Astrocyte (in vitro differentiated cells and primary cell): ENCODE measurements around the gene LY86. TPM values are rescaled to one million over a fixed set of nuclear protein-coding genes. Genes with fewer than 3 reads are reported as not detected.

Experiments
- DNase-seq: peaks from one replicate; pipeline ENCODE4 v3.0.0-alpha.2; 2010; ENCODE audit warnings: low read depth
- FAIRE-seq: peaks from 2 replicates; lab custom pipeline; 2011; peaks lifted over from hg19 to GRCh38; lab: Jason Lieb, UNC
- H2AFZ ChIP-seq: 2 replicates; pipeline ENCODE4 v1.6.0; 2012; ENCODE audit warnings: low read depth, low read length, inconsistent platforms
- H3K27ac ChIP-seq: 2 replicates; pipeline ENCODE4 v1.5.1; 2011; ENCODE audit warnings: low read depth, low read length, inconsistent platforms
- H3K27me3 ChIP-seq: 2 replicates; pipeline ENCODE4 v1.6.0; 2011; ENCODE audit warnings: low read length, inconsistent platforms; ENCODE audit not compliant: insufficient read depth
- H3K36me3 ChIP-seq: 2 replicates; pipeline ENCODE4 v1.5.1; 2011; ENCODE audit warnings: low read length, inconsistent platforms; ENCODE audit not compliant: insufficient read depth
- H3K4me1 ChIP-seq: 2 replicates; pipeline ENCODE4 v1.5.1; 2011; ENCODE audit warnings: low read length, inconsistent platforms; ENCODE audit not compliant: insufficient read depth
- H3K4me2 ChIP-seq: 2 replicates; pipeline ENCODE4 v1.6.0; 2012; ENCODE audit warnings: low read length, inconsistent platforms
- H3K4me3 ChIP-seq: 2 replicates; pipeline ENCODE4 v1.5.1; 2011; ENCODE audit warnings: low read depth, mild to moderate bottlenecking, low read length, inconsistent platforms; ENCODE audit not compliant: insufficient read depth
- H3K79me2 ChIP-seq: 2 replicates; pipeline ENCODE4 v1.6.0; 2012; ENCODE audit warnings: mild to moderate bottlenecking, low read length, inconsistent platforms; ENCODE audit not compliant: insufficient read depth
- H3K9ac ChIP-seq: 2 replicates; pipeline ENCODE4 v1.6.0; 2012; ENCODE audit warnings: mild to moderate bottlenecking, low read length, inconsistent platforms
- H3K9me3 ChIP-seq: 2 replicates; pipeline ENCODE4 v1.5.1; 2012; ENCODE audit warnings: low read depth, mild to moderate bottlenecking, low read length, inconsistent platforms; ENCODE audit not compliant: insufficient read depth
- H4K20me1 ChIP-seq: 2 replicates; pipeline ENCODE4 v1.6.0; 2012; ENCODE audit warnings: low read length, inconsistent platforms; ENCODE audit not compliant: insufficient read depth
- H3K27ac Mint-ChIP-seq: one replicate; pipeline ENCODE4 v1.8.0; 2021; ENCODE audit warnings: mild to moderate bottlenecking, mixed read lengths; ENCODE audit not compliant: unreplicated experiment
- H3K27me3 Mint-ChIP-seq: one replicate; pipeline ENCODE4 v1.8.0; 2021; ENCODE audit warnings: low read depth, mixed read lengths; ENCODE audit not compliant: unreplicated experiment
- H3K36me3 Mint-ChIP-seq: one replicate; pipeline ENCODE4 v1.8.0; 2021; ENCODE audit warnings: low read depth, mixed read lengths; ENCODE audit not compliant: unreplicated experiment
- H3K4me1 Mint-ChIP-seq: one replicate; pipeline ENCODE4 v1.8.0; 2021; ENCODE audit warnings: low read depth, mixed read lengths; ENCODE audit not compliant: unreplicated experiment
- H3K4me3 Mint-ChIP-seq: one replicate; pipeline ENCODE4 v1.8.0; 2021; ENCODE audit warnings: mild to moderate bottlenecking, moderate library complexity, mixed read lengths; ENCODE audit not compliant: unreplicated experiment
- H3K9me3 Mint-ChIP-seq: one replicate; pipeline ENCODE4 v1.8.0; 2021; ENCODE audit warnings: mild to moderate bottlenecking, mixed read lengths; ENCODE audit not compliant: unreplicated experiment
- EZH2 ChIP-seq: IDR thresholded peaks from 2 replicates; pipeline ENCODE4 v1.6.1; 2012; ENCODE audit warnings: mild to moderate bottlenecking, low read length, inconsistent platforms; ENCODE audit not compliant: insufficient read depth
- total RNA-seq: library from RNA; stranded (reverse); gene quantifications from 2 replicates; pipeline ENCODE4 v1.2.1, GENCODE V29; 2021
- TF ChIP-seq, protein P1 (sequence below): IDR thresholded peaks from 2 replicates; pipeline ENCODE4 v1.5.1; 2011; ENCODE audit warnings: low read depth, mild to moderate bottlenecking, inconsistent platforms, low read length, moderate library complexity; ENCODE audit not compliant: insufficient read depth

Gene LY86
- total RNA-seq, 1 donor from 2014 or later: not detected

DNA sequence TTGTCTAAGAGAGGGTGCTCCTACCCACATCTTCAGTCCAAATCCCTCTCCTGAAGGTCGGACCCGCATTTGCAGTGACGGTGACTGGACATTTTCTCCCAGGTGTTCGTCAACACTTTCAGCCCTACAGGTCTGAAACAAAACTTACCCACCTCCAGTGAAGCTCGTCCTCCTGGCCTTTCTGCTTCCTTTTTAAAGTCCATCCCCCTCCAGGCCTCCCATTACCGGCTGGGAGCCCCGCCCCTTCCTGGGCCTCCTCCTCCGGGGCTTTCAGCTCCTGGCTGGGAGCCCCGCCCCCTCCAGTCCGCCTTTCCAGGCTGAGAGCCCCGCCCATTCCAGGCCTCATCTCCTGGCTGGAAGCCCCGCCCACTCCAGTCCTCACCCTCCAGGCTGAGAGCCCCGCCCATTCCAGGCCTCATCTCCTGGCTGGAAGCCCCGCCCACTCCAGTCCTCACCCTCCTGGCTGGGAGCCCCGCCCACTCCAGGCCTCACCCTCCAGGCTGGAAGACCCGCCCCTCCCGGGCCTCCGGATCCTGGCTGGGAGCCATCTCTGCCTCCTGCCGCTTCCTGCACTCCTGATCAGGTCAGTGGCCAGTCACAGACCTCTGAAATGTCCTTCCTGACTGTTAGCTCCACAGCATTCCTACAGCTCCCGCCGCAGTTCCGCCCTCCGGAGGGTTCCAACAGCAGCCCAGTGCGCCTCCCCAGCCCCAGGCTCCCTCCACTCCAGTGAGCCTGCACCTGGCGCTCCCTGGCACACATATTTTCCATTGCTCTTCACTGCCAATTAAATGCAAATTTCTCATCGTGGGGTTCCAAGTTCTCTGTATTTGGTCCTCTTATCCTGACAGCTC, 98.5 kb downstream of the LY86 start:
- TF ChIP-seq, protein P1, sequence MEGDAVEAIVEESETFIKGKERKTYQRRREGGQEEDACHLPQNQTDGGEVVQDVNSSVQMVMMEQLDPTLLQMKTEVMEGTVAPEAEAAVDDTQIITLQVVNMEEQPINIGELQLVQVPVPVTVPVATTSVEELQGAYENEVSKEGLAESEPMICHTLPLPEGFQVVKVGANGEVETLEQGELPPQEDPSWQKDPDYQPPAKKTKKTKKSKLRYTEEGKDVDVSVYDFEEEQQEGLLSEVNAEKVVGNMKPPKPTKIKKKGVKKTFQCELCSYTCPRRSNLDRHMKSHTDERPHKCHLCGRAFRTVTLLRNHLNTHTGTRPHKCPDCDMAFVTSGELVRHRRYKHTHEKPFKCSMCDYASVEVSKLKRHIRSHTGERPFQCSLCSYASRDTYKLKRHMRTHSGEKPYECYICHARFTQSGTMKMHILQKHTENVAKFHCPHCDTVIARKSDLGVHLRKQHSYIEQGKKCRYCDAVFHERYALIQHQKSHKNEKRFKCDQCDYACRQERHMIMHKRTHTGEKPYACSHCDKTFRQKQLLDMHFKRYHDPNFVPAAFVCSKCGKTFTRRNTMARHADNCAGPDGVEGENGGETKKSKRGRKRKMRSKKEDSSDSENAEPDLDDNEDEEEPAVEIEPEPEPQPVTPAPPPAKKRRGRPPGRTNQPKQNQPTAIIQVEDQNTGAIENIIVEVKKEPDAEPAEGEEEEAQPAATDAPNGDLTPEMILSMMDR: no peak
- TF ChIP-seq EZH2: no peak
- Mint-ChIP-seq H3K27ac (peak overlapping the region; percentile 90), H3K4me3 (peak overlapping the region; percentile 86), H3K9me3 (peaks cover 2% of the 10 kb centered on the region), H3K36me3 (no peaks in the 10 kb centered on the region), H3K27me3 (peaks cover 4% of the 10 kb centered on the region), H3K4me1 (peaks cover 26% of the 10 kb centered on the region)
- DNase-seq: peak; percentile 52
- no peak for FAIRE-seq
- no peaks in the 10 kb centered on the region for H3K36me3 ChIP-seq
- H3K4me1 ChIP-seq: peaks cover 8% of the 10 kb centered on the region
- no peaks in the 10 kb centered on the region for H4K20me1 ChIP-seq
- H2AFZ ChIP-seq: peak overlapping the region; percentile 65
- H3K4me2 ChIP-seq: peak overlapping the region; percentile 69
- peak overlapping the region; percentile 19 for H3K4me3 ChIP-seq
- no peak overlapping the region for H3K27ac ChIP-seq
- no peaks in the 10 kb centered on the region for H3K79me2 ChIP-seq
- no peak overlapping the region for H3K9ac ChIP-seq
- H3K9me3 ChIP-seq: no peaks in the 10 kb centered on the region
- H3K27me3 ChIP-seq: no peaks in the 10 kb centered on the region

DNA sequence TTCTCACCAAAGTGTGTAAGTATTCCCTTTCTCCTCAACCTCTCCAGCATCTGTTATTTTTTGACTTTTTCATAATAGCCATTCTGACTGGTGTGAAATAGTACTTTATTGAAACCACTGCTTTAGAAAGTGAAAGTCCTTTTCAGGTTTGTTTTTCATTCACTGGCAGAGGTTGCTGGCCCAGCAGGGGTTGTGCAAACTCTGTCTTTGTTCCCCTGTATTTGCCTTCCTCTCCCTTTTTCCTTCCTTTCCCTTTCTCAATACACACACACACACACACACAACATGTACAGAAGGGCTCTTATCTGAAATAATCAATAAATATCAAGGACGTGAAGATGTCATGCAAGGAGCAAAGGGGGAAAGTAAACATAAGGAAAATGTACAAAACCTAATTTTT, 99.8 kb downstream of the LY86 start:
- FAIRE-seq: no peak
- H3K36me3 Mint-ChIP-seq: no peaks in the 10 kb centered on the region
- H3K9me3 ChIP-seq: no peaks in the 10 kb centered on the region

More for the DNA sequence above, 99.8 kb downstream of the LY86 start:
- Histone ChIP-seq H3K4me3 (no peak overlapping the region), H3K4me1 (peaks cover 8% of the 10 kb centered on the region), H3K27me3 (no peaks in the 10 kb centered on the region), H2AFZ (no peak overlapping the region), H3K27ac (no peak overlapping the region), H3K36me3 (no peaks in the 10 kb centered on the region), H3K9ac (no peak overlapping the region), H3K4me2 (no peak overlapping the region), H4K20me1 (no peaks in the 10 kb centered on the region), H3K79me2 (no peaks in the 10 kb centered on the region)
- no peak overlapping the region for H3K4me3 Mint-ChIP-seq
- peaks cover 2% of the 10 kb centered on the region for H3K9me3 Mint-ChIP-seq
- H3K27ac Mint-ChIP-seq: no peak overlapping the region
- peaks cover 4% of the 10 kb centered on the region for H3K27me3 Mint-ChIP-seq
- H3K4me1 Mint-ChIP-seq: peaks cover 26% of the 10 kb centered on the region
- no peak for DNase-seq
- TF ChIP-seq EZH2: no peak
- TF ChIP-seq, protein P1: no peak
